ENCODE measurements around the gene EXOC6. TPM values are rescaled to one million over a fixed set of nuclear protein-coding genes. Genes with fewer than 3 reads are reported as not detected.

EXOC6 gene, protein sequence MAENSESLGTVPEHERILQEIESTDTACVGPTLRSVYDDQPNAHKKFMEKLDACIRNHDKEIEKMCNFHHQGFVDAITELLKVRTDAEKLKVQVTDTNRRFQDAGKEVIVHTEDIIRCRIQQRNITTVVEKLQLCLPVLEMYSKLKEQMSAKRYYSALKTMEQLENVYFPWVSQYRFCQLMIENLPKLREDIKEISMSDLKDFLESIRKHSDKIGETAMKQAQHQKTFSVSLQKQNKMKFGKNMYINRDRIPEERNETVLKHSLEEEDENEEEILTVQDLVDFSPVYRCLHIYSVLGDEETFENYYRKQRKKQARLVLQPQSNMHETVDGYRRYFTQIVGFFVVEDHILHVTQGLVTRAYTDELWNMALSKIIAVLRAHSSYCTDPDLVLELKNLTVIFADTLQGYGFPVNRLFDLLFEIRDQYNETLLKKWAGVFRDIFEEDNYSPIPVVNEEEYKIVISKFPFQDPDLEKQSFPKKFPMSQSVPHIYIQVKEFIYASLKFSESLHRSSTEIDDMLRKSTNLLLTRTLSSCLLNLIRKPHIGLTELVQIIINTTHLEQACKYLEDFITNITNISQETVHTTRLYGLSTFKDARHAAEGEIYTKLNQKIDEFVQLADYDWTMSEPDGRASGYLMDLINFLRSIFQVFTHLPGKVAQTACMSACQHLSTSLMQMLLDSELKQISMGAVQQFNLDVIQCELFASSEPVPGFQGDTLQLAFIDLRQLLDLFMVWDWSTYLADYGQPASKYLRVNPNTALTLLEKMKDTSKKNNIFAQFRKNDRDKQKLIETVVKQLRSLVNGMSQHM
- total RNA-seq (10 to 100 TPM; 10.6 to 10.9 TPM), polyA plus RNA-seq (7.3 TPM)

GRCh38 chr10:92848441-92849233 is at the start of gene EXOC6:
Gene EXOC6 (plus strand): TSS chr10:92848520. CDS start chr10:92848534, 14 bp downstream.
- ChIA-PET CTCF (interaction anchor here (1.0 to 2.0 kb wide), 7 partner anchors 10 to 1441 kb away, joined by 3 to 13 read pairs (median 3); no protein-coding TSS in a partner anchor), POLR2A (interaction anchor here (0.5 to 1.2 kb wide), 7 partner anchors 11 to 1686 kb away, joined by 3 to 7 read pairs (median 3); no protein-coding TSS in a partner anchor)
- DNase-seq: peak; percentile 80 to 92 (median 88)

DNA sequence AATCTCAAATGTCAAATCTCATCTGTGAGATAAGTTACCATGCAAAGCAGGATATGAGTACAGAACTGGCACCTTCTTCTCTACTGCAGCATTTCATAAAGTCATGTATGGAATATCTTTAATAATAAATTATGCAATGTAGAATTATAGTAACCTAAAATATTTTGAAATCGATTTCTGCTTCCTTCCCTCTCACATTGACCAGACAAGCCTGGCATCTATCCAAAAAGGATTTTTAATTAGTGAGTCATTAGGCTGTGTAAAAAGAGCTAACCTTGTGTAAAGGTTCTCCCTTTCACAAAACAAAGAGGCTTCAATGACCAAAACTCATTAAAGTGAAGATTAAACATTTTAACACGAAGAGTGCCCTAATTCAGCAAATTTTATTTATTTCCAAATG is 48.8 kb upstream of the EXOC6 start:
- Mint-ChIP-seq H3K27me3 (peaks cover under 1 to 17% of the 10 kb centered on the region in 2 donors), H3K9me3 (no peaks in the 10 kb centered on the region), H3K27ac (no peak overlapping the region), H3K4me1 (no peaks in the 10 kb centered on the region), H3K36me3 (no peaks in the 10 kb centered on the region), H3K4me3 (no peak overlapping the region)
- Histone ChIP-seq H3K9me3 (ENCODE audit: low read length) (no peaks in the 10 kb centered on the region), H3K4me1 (ENCODE audit: insufficient read depth, low read length) (no peaks in the 10 kb centered on the region), H3K4me3 (ENCODE audit: low read length) (no peak overlapping the region), H3K27me3 (ENCODE audit: insufficient read depth, low read length, poor library complexity, severe bottlenecking) (no peaks in the 10 kb centered on the region), H3K36me3 (ENCODE audit: insufficient read depth, low read length) (no peaks in the 10 kb centered on the region), H3K27ac (ENCODE audit: low read depth, low read length) (no peak overlapping the region)
- CTCF ChIA-PET: no interaction called here
- no peak for DNase-seq
- POLR2A ChIA-PET: no interaction called here

More at GRCh38 chr10:92848441-92849233, at the start of gene EXOC6:
- Mint-ChIP-seq H3K36me3 (peaks cover 0 to 1% (median 0%) of the 10 kb centered on the region in 3 donors), H3K4me3 (peak within 1 kb of the TSS; percentile 88 to 92 (median 91)), H3K27me3 (no peaks in the 10 kb centered on the region), H3K4me1 (peaks cover 13 to 30% (median 28%) of the 10 kb centered on the region in 3 donors), H3K9me3 (no peaks in the 10 kb centered on the region), H3K27ac (peak within 1 kb of the TSS; percentile 88 to 94 (median 91))
- Histone ChIP-seq H3K27ac (ENCODE audit: low read depth, low read length) (peak within 1 kb of the TSS; percentile 72), H3K9me3 (ENCODE audit: low read length) (no peaks in the 10 kb centered on the region), H3K27me3 (ENCODE audit: insufficient read depth, low read length, poor library complexity, severe bottlenecking) (no peaks in the 10 kb centered on the region), H3K4me3 (ENCODE audit: low read length) (peak within 1 kb of the TSS; percentile 72), H3K4me1 (ENCODE audit: insufficient read depth, low read length) (peaks cover 13% of the 10 kb centered on the region), H3K36me3 (ENCODE audit: insufficient read depth, low read length) (no peaks in the 10 kb centered on the region)

GRCh38 chr10:92800134-92800733 is 48.1 kb upstream of the EXOC6 start:
- Mint-ChIP-seq H3K27me3 (peaks cover 2 to 11% of the 10 kb centered on the region in 2 donors), H3K27ac (peak overlapping the region in 1 of 8 donors; percentile 33), H3K36me3 (no peaks in the 10 kb centered on the region), H3K9me3 (no peaks in the 10 kb centered on the region), H3K4me3 (no peak overlapping the region), H3K4me1 (no peaks in the 10 kb centered on the region)
- no peaks in the 10 kb centered on the region for H3K4me1 ChIP-seq (ENCODE audit: insufficient read depth, low read length)
- no peak for DNase-seq
- H3K27ac ChIP-seq (ENCODE audit: low read depth, low read length): no peak overlapping the region
- H3K4me3 ChIP-seq (ENCODE audit: low read length): no peak overlapping the region
- H3K36me3 ChIP-seq (ENCODE audit: insufficient read depth, low read length): no peaks in the 10 kb centered on the region
- H3K9me3 ChIP-seq (ENCODE audit: low read length): no peaks in the 10 kb centered on the region
- ChIA-PET POLR2A (no interaction called here), CTCF (no interaction called here)
- no peaks in the 10 kb centered on the region for H3K27me3 ChIP-seq (ENCODE audit: insufficient read depth, low read length, poor library complexity, severe bottlenecking)

DNA sequence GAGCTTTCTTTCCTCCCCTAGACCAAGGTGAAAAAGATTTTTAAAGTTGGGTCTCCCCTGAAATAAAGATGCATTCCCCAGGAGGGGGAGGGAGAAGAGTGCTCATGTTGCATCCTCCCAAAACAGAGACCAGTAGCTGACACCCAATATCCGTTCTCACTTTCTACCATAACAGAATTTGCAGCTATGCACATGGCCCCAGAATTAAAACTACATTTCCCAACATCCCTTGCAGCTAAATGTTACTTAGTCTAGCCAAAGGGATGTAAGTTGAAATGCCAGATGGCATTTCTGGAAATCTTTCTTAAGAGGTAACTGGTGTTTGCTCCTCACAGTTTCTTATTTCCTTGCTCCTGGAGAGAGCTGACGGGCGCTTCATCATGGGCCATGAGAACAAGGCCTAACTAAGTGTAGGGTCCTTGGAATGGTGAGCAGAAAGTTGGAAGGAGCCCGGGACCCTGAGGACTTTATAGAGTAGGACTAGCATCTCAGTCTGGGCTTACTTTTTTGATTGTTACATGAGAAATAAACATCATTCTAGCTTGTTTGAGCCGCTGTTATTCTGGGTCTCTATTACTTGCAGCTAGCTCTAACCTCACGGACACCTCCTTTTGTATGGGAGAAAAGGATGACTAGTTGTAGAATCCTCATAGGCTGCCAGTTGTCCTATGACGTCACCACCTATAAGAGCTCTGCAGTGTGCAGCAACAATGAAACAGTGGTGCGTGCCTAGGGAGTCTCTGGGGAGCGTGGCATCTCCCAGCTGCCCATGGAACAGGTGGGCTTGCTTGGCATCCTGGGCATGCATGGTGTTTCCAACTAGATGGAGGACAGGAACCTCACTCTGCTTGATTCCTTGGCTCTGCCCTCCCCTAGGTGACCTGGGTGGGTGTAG is 46.1 kb upstream of the EXOC6 start:
- Mint-ChIP-seq H3K36me3 (no peaks in the 10 kb centered on the region), H3K4me3 (no peak overlapping the region)
- CTCF ChIA-PET: no interaction called here

DNA sequence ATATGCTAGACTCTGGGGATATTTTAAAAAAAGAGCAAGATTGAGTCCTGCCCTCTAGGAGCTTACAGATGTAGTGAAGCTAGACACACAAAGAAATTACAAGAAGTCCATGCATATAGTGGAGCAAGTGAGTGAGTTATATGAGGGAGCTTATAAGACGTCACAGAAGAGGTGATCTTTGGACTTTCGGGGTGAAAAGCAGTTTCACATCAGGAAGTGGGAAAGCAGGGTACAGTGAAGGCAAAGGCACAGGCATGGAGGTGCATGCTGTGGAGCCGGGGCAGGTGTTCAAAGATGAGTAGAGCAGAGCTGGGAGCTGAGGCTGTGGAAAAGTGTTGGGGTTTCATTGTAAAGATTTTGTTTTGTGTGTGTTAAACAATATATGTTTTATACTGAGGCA is 38.5 kb upstream of the EXOC6 start:
- Histone ChIP-seq H3K4me1 (ENCODE audit: insufficient read depth, low read length) (no peaks in the 10 kb centered on the region), H3K9me3 (ENCODE audit: low read length) (no peaks in the 10 kb centered on the region), H3K27me3 (ENCODE audit: insufficient read depth, low read length, poor library complexity, severe bottlenecking) (peaks cover 4% of the 10 kb centered on the region), H3K36me3 (ENCODE audit: insufficient read depth, low read length) (no peaks in the 10 kb centered on the region), H3K27ac (ENCODE audit: low read depth, low read length) (no peak overlapping the region), H3K4me3 (ENCODE audit: low read length) (no peak overlapping the region)
- Mint-ChIP-seq H3K9me3 (no peaks in the 10 kb centered on the region), H3K36me3 (no peaks in the 10 kb centered on the region), H3K27ac (no peak overlapping the region), H3K27me3 (peaks cover 10 to 24% of the 10 kb centered on the region in 2 donors), H3K4me3 (no peak overlapping the region), H3K4me1 (no peaks in the 10 kb centered on the region)
- DNase-seq: no peak
- ChIA-PET CTCF (no interaction called here), POLR2A (no interaction called here)

More for the DNA sequence above, 46.1 kb upstream of the EXOC6 start:
- no peak overlapping the region for H3K27ac ChIP-seq (ENCODE audit: low read depth, low read length)
- Mint-ChIP-seq H3K4me1 (no peaks in the 10 kb centered on the region), H3K27ac (no peak overlapping the region), H3K27me3 (peaks cover 2 to 8% of the 10 kb centered on the region in 2 donors), H3K9me3 (no peaks in the 10 kb centered on the region)
- no peaks in the 10 kb centered on the region for H3K36me3 ChIP-seq (ENCODE audit: insufficient read depth, low read length)
- no peaks in the 10 kb centered on the region for H3K4me1 ChIP-seq (ENCODE audit: insufficient read depth, low read length)
- H3K4me3 ChIP-seq (ENCODE audit: low read length): no peak overlapping the region
- no peaks in the 10 kb centered on the region for H3K27me3 ChIP-seq (ENCODE audit: insufficient read depth, low read length, poor library complexity, severe bottlenecking)
- no peak for DNase-seq
- POLR2A ChIA-PET: no interaction called here
- H3K9me3 ChIP-seq (ENCODE audit: low read length): no peaks in the 10 kb centered on the region

- no peaks in the 10 kb centered on the region for H3K4me1 Mint-ChIP-seq
- no peaks in the 10 kb centered on the region for H3K36me3 Mint-ChIP-seq
- no peak overlapping the region for H3K4me3 Mint-ChIP-seq
- POLR2A ChIA-PET: no interaction called here
- no peaks in the 10 kb centered on the region for H3K9me3 Mint-ChIP-seq
- Histone ChIP-seq H3K9me3 (ENCODE audit: low read length) (no peaks in the 10 kb centered on the region), H3K27me3 (ENCODE audit: insufficient read depth, low read length, poor library complexity, severe bottlenecking) (peaks cover 4% of the 10 kb centered on the region), H3K4me3 (ENCODE audit: low read length) (no peak overlapping the region), H3K36me3 (ENCODE audit: insufficient read depth, low read length) (no peaks in the 10 kb centered on the region), H3K4me1 (ENCODE audit: insufficient read depth, low read length) (no peaks in the 10 kb centered on the region), H3K27ac (ENCODE audit: low read depth, low read length) (no peak overlapping the region)
- CTCF ChIA-PET: no interaction called here
- no peak overlapping the region for H3K27ac Mint-ChIP-seq
- H3K27me3 Mint-ChIP-seq: peaks cover 13 to 23% of the 10 kb centered on the region in 2 donors
- DNase-seq: no peak
Observed at GRCh38 chr10:92810934-92811532, 37.3 kb upstream of the EXOC6 start.

- Histone ChIP-seq H3K4me3 (ENCODE audit: low read length) (no peak overlapping the region), H3K9me3 (ENCODE audit: low read length) (no peaks in the 10 kb centered on the region), H3K27ac (ENCODE audit: low read depth, low read length) (no peak overlapping the region), H3K4me1 (ENCODE audit: insufficient read depth, low read length) (no peaks in the 10 kb centered on the region), H3K36me3 (ENCODE audit: insufficient read depth, low read length) (no peaks in the 10 kb centered on the region), H3K27me3 (ENCODE audit: insufficient read depth, low read length, poor library complexity, severe bottlenecking) (peaks cover 4% of the 10 kb centered on the region)
- Mint-ChIP-seq H3K27ac (no peak overlapping the region), H3K9me3 (no peaks in the 10 kb centered on the region), H3K4me3 (no peak overlapping the region), H3K4me1 (no peaks in the 10 kb centered on the region), H3K27me3 (peaks cover 13 to 21% of the 10 kb centered on the region in 2 donors), H3K36me3 (no peaks in the 10 kb centered on the region)
- no peak for DNase-seq
- CTCF ChIA-PET: no interaction called here
- POLR2A ChIA-PET: no interaction called here
Observed at GRCh38 chr10:92811986-92812385, 36.3 kb upstream of the EXOC6 start.
